Kidney (tissue), 14 donors: Measurements from ENCODE around the gene PATJ. TPM values are rescaled to one million over a fixed set of nuclear protein-coding genes. Genes with fewer than 3 reads are reported as not detected.

ENCODE experiments used
- DNase-seq, 5 donors: peaks; one replicate each; pipeline ENCODE4 v3.0.0-alpha.2; 2013 to 2020
- FAIRE-seq: peaks from 2 replicates; lab custom pipeline; 2012; peaks lifted over from hg19 to GRCh38; lab: Jason Lieb, UNC
- H3K27ac ChIP-seq, 2 donors: one replicate each; pipeline ENCODE4 v1.7.0; 2013; ENCODE audit warnings: low read depth in 2 of 2, low read length in 2 of 2, inconsistent platforms in 1 of 2
- H3K27me3 ChIP-seq: one replicate; pipeline ENCODE4 v1.7.1; 2013; ENCODE audit warnings: low read length, inconsistent platforms; ENCODE audit not compliant: control insufficient read depth, insufficient read depth
- H3K36me3 ChIP-seq, 3 donors: one replicate each; pipeline versions ENCODE4 v1.7.0 to v1.7.1; 2013; ENCODE audit warnings: low read length in 3 of 3, control low read depth in 1 of 3, inconsistent platforms in 1 of 3; ENCODE audit not compliant: insufficient read depth in 3 of 3, control insufficient read depth in 2 of 3
- H3K4me1 ChIP-seq, 3 donors: one replicate each; pipeline versions ENCODE4 v1.7.0 to v1.7.1; 2013; ENCODE audit warnings: low read length in 3 of 3, inconsistent platforms in 1 of 3, low read depth in 1 of 3; ENCODE audit not compliant: control insufficient read depth in 2 of 3, insufficient read depth in 2 of 3
- H3K4me3 ChIP-seq, 3 donors: one replicate each; pipeline versions ENCODE4 v1.7.0 to v1.8.1; 2013; ENCODE audit warnings: low read length in 3 of 3, control low read depth in 1 of 3, inconsistent platforms in 1 of 3
- H3K9ac ChIP-seq, 3 donors: one replicate each; pipeline versions ENCODE4 v1.7.0 to v1.7.1; 2013; ENCODE audit warnings: low read length in 3 of 3, control low read depth in 1 of 3, inconsistent platforms in 1 of 3
- H3K9me3 ChIP-seq, 3 donors: one replicate each; pipeline versions ENCODE4 v1.7.0 to v1.7.1; 2013; ENCODE audit warnings: low read length in 3 of 3, control low read depth in 1 of 3, inconsistent platforms in 1 of 3; ENCODE audit not compliant: control insufficient read depth in 2 of 3, insufficient read depth in 1 of 3
- CTCF ChIP-seq: IDR thresholded peaks from 3 replicates; pipeline ENCODE4 v1.5.1; 2012; ENCODE audit warnings: mild to moderate bottlenecking, moderate library complexity, borderline replicate concordance; ENCODE audit not compliant: insufficient read depth; ENCODE audit errors: extremely low read depth
- intact Hi-C: fragments of 100-400 bp; cut with DNase I; formaldehyde crosslinking; loops from one replicate; pipeline ENCODE4 v1.11.1; 2022
- polyA plus RNA-seq: library from polyadenylated mRNA; stranded (reverse); fragments of 350-450 nt; fragmentation: Illumina TruSeq; extraction: RNeasy Lipid Tissue Mini Kit (QIAGEN cat#74804); gene quantifications from one replicate; pipeline ENCODE4 v1.2.3, GENCODE V29; 2014; ENCODE audit warnings: low read depth, low replicate concordance; ENCODE audit not compliant: insufficient read depth
- total RNA-seq: library from RNA; stranded (reverse); fragmentation: NEBNext Ultra II Directional; extraction: Animal tissue kit (Norgen Biotek cat#: 25700); gene quantifications from one replicate; pipeline ENCODE4 v1.2.1, GENCODE V29; 2021
- donor health status: control.
- donor health status: control.
- donor health status: control.
- donor health status: control.
- donor health status: control.
- donor health status: DM: yes; HTN: yes; CAD: no.
- donor health status: Normal renal cell carcinoma (clear cell type).

PATJ gene
- total and polyA plus RNA-seq, 2 donors from 2014 or later: 44.0 to 98.0 TPM

GRCh38 chr1:61950418-61950817 lies 208.1 kb downstream of the PATJ start:
- peaks cover 0 to 3% (median 0%) of the 10 kb centered on the region in 3 donors for H3K4me1 ChIP-seq
- no peak overlapping the region for H3K4me3 ChIP-seq
- intact Hi-C loops: no loop called here
- H3K27me3 ChIP-seq: no peaks in the 10 kb centered on the region
- peak overlapping the region in 1 of 2 donors; percentile 23 for H3K27ac ChIP-seq
- no peak overlapping the region for H3K9ac ChIP-seq
- TF ChIP-seq CTCF: peak; percentile 23
- no peaks in the 10 kb centered on the region for H3K9me3 ChIP-seq
- DNase-seq (peak in 2 of 5 donors; percentile 53 to 56), FAIRE-seq (peak; percentile 85)
- H3K36me3 ChIP-seq: no peaks in the 10 kb centered on the region

GRCh38 chr1:61951731-61952580 lies 209.7 kb downstream of the PATJ start:
- H3K9me3 ChIP-seq: no peaks in the 10 kb centered on the region
- H3K4me1 ChIP-seq: peaks cover 0 to 3% (median 0%) of the 10 kb centered on the region in 3 donors
- no peak for TF ChIP-seq CTCF
- no peak for FAIRE-seq
- intact Hi-C loops: no loop called here
- no peaks in the 10 kb centered on the region for H3K36me3 ChIP-seq
- H3K4me3 ChIP-seq: no peak overlapping the region
- no peak overlapping the region for H3K9ac ChIP-seq
- H3K27ac ChIP-seq: no peak overlapping the region
- DNase-seq: no peak
- H3K27me3 ChIP-seq: no peaks in the 10 kb centered on the region

- TF ChIP-seq CTCF: no peak
- H3K4me3 ChIP-seq: no peak overlapping the region
- H3K27ac ChIP-seq: no peak overlapping the region
- H3K36me3 ChIP-seq: no peaks in the 10 kb centered on the region
- peaks cover 0 to 3% (median 0%) of the 10 kb centered on the region in 3 donors for H3K4me1 ChIP-seq
- no peaks in the 10 kb centered on the region for H3K9me3 ChIP-seq
- FAIRE-seq (no peak), DNase-seq (no peak)
- intact Hi-C loops: no loop called here
- H3K9ac ChIP-seq: no peak overlapping the region
- no peaks in the 10 kb centered on the region for H3K27me3 ChIP-seq
Measured at GRCh38 chr1:61952675-61953074, 210.4 kb downstream of the PATJ start.
